AG09319 (cell line): ENCODE measurements around the gene DYSF.

Experiments
- DNase-seq: peaks from one replicate; pipeline ENCODE4 v3.0.0-alpha.2; 2010; ENCODE audit warnings: low read depth; ENCODE audit errors: extremely low read depth
- CTCF ChIP-seq: IDR thresholded peaks from 2 replicates; pipeline ENCODE4 v1.5.1; 2011; ENCODE audit warnings: low read depth, mild to moderate bottlenecking, inconsistent platforms, low read length, moderate library complexity

The DYSF gene

GRCh38 chr2:71720283-71720560, 266.9 kb downstream of the DYSF start:
- DNase-seq: no peak
- TF ChIP-seq CTCF: no peak

DNA sequence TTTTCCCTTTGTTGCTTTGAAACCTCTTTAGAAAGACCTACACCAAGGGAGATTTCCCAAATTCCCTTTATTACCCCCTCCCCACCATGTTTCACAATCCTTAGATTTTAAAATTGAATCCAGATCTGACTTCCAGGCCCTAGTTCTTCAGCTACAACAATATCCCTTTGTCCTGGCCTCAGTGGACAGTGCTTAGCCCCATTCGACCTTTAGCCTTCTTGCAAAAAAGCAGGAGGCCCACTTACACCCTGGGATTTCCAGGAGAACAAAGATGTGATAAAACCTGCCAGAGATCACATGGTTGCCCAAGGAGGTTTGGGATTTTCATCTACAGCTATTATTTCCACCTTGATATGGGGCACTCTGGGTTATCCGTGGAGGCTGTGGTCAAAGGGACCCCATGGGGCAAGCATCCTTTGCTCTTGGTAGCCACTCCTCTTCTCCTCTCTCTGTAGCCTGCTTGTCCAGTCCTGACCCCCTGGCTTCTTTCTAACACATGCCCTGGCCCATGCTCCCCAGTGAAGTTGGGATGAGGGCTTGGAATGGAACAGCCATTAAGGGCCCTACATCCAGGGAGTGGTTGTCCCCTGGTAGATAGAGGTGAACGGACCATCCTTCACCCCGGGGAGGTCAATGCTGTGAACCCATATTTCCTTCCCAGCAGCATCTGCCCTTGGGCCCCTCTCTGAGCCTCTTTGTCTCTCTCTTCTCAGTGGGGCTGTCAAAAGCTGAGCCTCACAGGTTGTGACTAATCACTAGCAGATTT, 267.4 kb downstream of the DYSF start:
- no peak for TF ChIP-seq CTCF
- DNase-seq: no peak

GRCh38 chr2:71721362-71721665, 268.0 kb downstream of the DYSF start:
- DNase-seq: no peak
- TF ChIP-seq CTCF: no peak

- TF ChIP-seq CTCF: no peak
- DNase-seq: no peak
Measured at GRCh38 chr2:71721669-71722068, 268.3 kb downstream of the DYSF start.

GRCh38 chr2:71722286-71722685, 268.9 kb downstream of the DYSF start:
- no peak for TF ChIP-seq CTCF
- no peak for DNase-seq

GRCh38 chr2:71724793-71725192, 271.4 kb downstream of the DYSF start:
- TF ChIP-seq CTCF: no peak
- no peak for DNase-seq

- DNase-seq: no peak
- TF ChIP-seq CTCF: no peak
Measured at GRCh38 chr2:71725836-71726235, 272.5 kb downstream of the DYSF start.
